HepG2 (cell line): Measurements from ENCODE around the gene LRPPRC. TPM values are rescaled to one million over a fixed set of nuclear protein-coding genes. Genes with fewer than 3 reads are reported as not detected.

ENCODE experiments used
- AGO2 ChIP-seq: fragments of 200-400 bp; formaldehyde crosslinking; optimal IDR thresholded peaks from 2 replicates; pipeline ENCODE3; 2017; ENCODE audit warnings: mild to moderate bottlenecking, low read depth, low read length, moderate library complexity
- AHR ChIP-seq: IDR thresholded peaks from 2 replicates; pipeline ENCODE4 v1.6.1; 2018; ENCODE audit warnings: missing genetic modification reagents, missing compliant biosample characterization
- CBX5 ChIP-seq: sonication (generic); formaldehyde crosslinking; IDR thresholded peaks from 2 replicates; pipeline ENCODE4 v1.4.0; 2020; ENCODE audit warnings: missing genetic modification reagents, borderline replicate concordance
- HNRNPK ChIP-seq: fragments of 200-400 bp; formaldehyde crosslinking; IDR thresholded peaks from 2 replicates; pipeline ENCODE4 v1.6.1; 2018; ENCODE audit warnings: low read length, low read depth, moderate library complexity, mild to moderate bottlenecking; ENCODE audit not compliant: poor library complexity, severe bottlenecking
- IRF9 ChIP-seq: sonication (generic); formaldehyde crosslinking; IDR thresholded peaks from 2 replicates; pipeline ENCODE4 v1.8.0; 2022; ENCODE audit warnings: missing genetic modification reagents, mild to moderate bottlenecking, borderline replicate concordance
- NKX3-1 ChIP-seq: sonication (generic); formaldehyde crosslinking; IDR thresholded peaks from 2 replicates; pipeline ENCODE4 v1.5.0; 2020; ENCODE audit warnings: missing genetic modification reagents
- NR2F2 ChIP-seq: IDR thresholded peaks from 2 replicates; pipeline ENCODE4 v1.6.1; 2012; ENCODE audit warnings: low read depth, inconsistent platforms, borderline replicate concordance
- NRL ChIP-seq: sonication (generic); formaldehyde crosslinking; IDR thresholded peaks from 2 replicates; pipeline ENCODE4 v1.5.0; 2020; ENCODE audit warnings: missing genetic modification reagents, mild to moderate bottlenecking, moderate library complexity, borderline replicate concordance
- PHF5A ChIP-seq: IDR thresholded peaks from one replicate; pipeline ENCODE4 v1.6.1; 2018; ENCODE audit warnings: low read depth, missing genetic modification reagents; ENCODE audit not compliant: unreplicated experiment
- RBM22 ChIP-seq: fragments of 200-400 bp; formaldehyde crosslinking; optimal IDR thresholded peaks from 2 replicates; pipeline ENCODE3; 2017; ENCODE audit warnings: mild to moderate bottlenecking, low read length, moderate library complexity
- RFXANK ChIP-seq: IDR thresholded peaks from 2 replicates; pipeline ENCODE4 v1.6.1; 2016
- TEAD3 ChIP-seq: optimal IDR thresholded peaks from 2 replicates; pipeline ENCODE3; 2016; ENCODE audit warnings: borderline replicate concordance
- TSC22D2 ChIP-seq: sonication (generic); formaldehyde crosslinking; IDR thresholded peaks from 2 replicates; pipeline ENCODE4 v1.5.1; 2020; ENCODE audit warnings: missing genetic modification reagents, mild to moderate bottlenecking, borderline replicate concordance
- ZBED4 ChIP-seq: sonication (generic); formaldehyde crosslinking; IDR thresholded peaks from 2 replicates; pipeline ENCODE4 v1.4.0; 2020; ENCODE audit warnings: missing genetic modification reagents, borderline replicate concordance
- ZNF296 ChIP-seq: sonication (generic); formaldehyde crosslinking; conservative IDR thresholded peaks from 2 replicates; pipeline ENCODE4 v1.5.0; 2020; ENCODE audit warnings: mild to moderate bottlenecking, missing genetic modification reagents
- ZNF678 ChIP-seq: sonication (generic); formaldehyde crosslinking; IDR thresholded peaks from 2 replicates; pipeline ENCODE4 v1.4.0; 2020; ENCODE audit warnings: mild to moderate bottlenecking, missing genetic modification reagents
- polyA plus RNA-seq, 8 experiments: library from polyadenylated mRNA; depleted of rRNA in 3 of 8; stranded (reverse) in 7 of 8; unstranded in 1 of 8; fragments of >200 nt; fragmentation: Illumina TruSeq in 4 of 8; extraction: Trizol in 4 of 8; gene quantifications; 2 replicates each; pipeline versions ENCODE4 v1.2.1 to v1.2.3, GENCODE V29; 2011 to 2016; ENCODE audit warnings: low read depth in 4 of 8, missing spikeins in 1 of 8, mixed read lengths in 1 of 8; ENCODE audit not compliant: insufficient read depth in 1 of 8
- total RNA-seq, 5 experiments: library from RNA; depleted of rRNA; stranded (reverse); fragments of >200 nt; fragmentation: Illumina TruSeq; extraction: Trizol; gene quantifications; 2 replicates each; pipeline ENCODE4 v1.2.3, GENCODE V29; 2016; ENCODE audit warnings: low read depth in 1 of 5
- TF ChIP-seq, protein P1 (sequence below), 2 experiments: sonication (generic) in 1 of 2; formaldehyde crosslinking in 1 of 2; IDR thresholded peaks; 2 replicates each; pipeline versions ENCODE4 v1.5.1 to v1.6.1; 2011 to 2020; ENCODE audit warnings: borderline replicate concordance in 1 of 2, low read depth in 1 of 2, low read length in 1 of 2, mild to moderate bottlenecking in 1 of 2, missing genetic modification reagents in 1 of 2, moderate library complexity in 1 of 2
- TF ChIP-seq, protein P2 (sequence below): sonication (generic); formaldehyde crosslinking; IDR thresholded peaks from 2 replicates; pipeline ENCODE4 v1.5.0; 2020; ENCODE audit warnings: missing genetic modification reagents
- TF ChIP-seq, protein P3 (sequence below): IDR thresholded peaks from 2 replicates; pipeline ENCODE4 v1.6.1; 2016; ENCODE audit warnings: low read depth, control low read depth

LRPPRC gene
- total and polyA plus RNA-seq, 2 of the 13 experiments (the other 11 are each of a cell fraction or from before 2014, with no cell fraction given), result 117 to 167 TPM

DNA sequence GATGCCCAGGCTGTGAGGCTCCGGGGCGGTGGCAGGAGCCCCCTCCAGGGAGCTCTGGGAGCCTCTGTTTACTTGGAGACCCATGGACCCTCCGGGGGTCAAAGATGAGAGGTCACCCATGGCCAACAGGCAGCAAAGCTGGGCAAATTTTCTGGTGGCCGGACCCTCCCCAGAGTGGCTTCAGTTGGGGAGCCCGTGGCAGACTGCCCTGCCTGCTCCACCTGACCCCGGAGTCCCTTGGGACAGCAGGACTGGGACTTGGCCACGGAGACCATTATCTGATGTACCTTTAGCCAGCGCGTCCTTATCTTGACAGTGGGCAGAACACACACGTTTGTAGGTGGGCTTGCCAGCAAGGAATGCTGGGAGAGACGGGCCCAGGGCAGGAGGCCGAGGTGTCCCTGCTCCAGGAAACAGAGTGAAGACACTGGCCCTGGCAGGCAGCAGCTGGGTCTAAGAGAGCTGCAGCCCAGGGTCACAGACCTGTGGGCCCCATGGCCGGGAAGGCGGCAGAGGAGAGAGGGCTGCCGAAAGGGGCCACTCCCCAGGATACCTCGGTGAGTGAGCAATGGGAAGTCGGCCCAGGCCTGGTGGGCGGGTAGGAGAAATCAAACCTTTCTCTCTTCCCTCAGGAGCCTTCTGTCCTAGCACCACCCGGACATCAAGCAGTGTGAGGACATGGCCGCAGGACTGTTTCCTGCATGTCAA is 157.1 kb downstream of the LRPPRC start, which contains the start of the genes ABCG5 and ABCG8 (continued):
- TF ChIP-seq IRF9, result peak; percentile 38; the same call in 1 of the 2 replicates
- TF ChIP-seq ZNF296, result peak; percentile 82; the same call in 1 of the 2 replicates
- peak; percentile 17 for TF ChIP-seq AGO2
- TF ChIP-seq ZBED4 (CRISPR knock-in tag), result no peak
- peak; percentile 59; the same call in 1 of the 2 replicates for TF ChIP-seq NRL (CRISPR knock-in tag)
- TF ChIP-seq TEAD3, result peak; percentile 20
- 0 out of 2 replicates have a peak, but pooled peaks have one; percentile 36 for TF ChIP-seq NKX3-1 (CRISPR knock-in tag)
- TF ChIP-seq NR2F2, result 0 out of 2 replicates have a peak, but pooled peaks have one; percentile 56
- TF ChIP-seq, protein P1, sequence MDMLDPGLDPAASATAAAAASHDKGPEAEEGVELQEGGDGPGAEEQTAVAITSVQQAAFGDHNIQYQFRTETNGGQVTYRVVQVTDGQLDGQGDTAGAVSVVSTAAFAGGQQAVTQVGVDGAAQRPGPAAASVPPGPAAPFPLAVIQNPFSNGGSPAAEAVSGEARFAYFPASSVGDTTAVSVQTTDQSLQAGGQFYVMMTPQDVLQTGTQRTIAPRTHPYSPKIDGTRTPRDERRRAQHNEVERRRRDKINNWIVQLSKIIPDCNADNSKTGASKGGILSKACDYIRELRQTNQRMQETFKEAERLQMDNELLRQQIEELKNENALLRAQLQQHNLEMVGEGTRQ (IDR thresholded peaks at IDR 0.05; ENCODE audit: low read depth, low read length), result no peak
- TF ChIP-seq, protein P1 (CRISPR knock-in tag; IDR thresholded peaks at IDR 0.05; ENCODE audit: borderline replicate concordance), result no peak
- TF ChIP-seq CBX5 (CRISPR knock-in tag), result peak; percentile 67; the same call in 1 of the 2 replicates
- no peak; the same call in 1 of the 2 replicates for TF ChIP-seq ZNF678
- no peak for TF ChIP-seq PHF5A (CRISPR knock-in tag)
- TF ChIP-seq RBM22, result no peak
- TF ChIP-seq HNRNPK, result no peak
- TF ChIP-seq RFXANK (CRISPR knock-in tag), result no peak
- peak; percentile 25; the same call in 1 of the 2 replicates for TF ChIP-seq AHR (CRISPR knock-in tag)
- TF ChIP-seq, protein P2, sequence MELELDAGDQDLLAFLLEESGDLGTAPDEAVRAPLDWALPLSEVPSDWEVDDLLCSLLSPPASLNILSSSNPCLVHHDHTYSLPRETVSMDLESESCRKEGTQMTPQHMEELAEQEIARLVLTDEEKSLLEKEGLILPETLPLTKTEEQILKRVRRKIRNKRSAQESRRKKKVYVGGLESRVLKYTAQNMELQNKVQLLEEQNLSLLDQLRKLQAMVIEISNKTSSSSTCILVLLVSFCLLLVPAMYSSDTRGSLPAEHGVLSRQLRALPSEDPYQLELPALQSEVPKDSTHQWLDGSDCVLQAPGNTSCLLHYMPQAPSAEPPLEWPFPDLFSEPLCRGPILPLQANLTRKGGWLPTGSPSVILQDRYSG, result no peak
- TF ChIP-seq TSC22D2 (CRISPR knock-in tag), result peak; percentile 76; the same call in 1 of the 2 replicates
- TF ChIP-seq, protein P3, sequence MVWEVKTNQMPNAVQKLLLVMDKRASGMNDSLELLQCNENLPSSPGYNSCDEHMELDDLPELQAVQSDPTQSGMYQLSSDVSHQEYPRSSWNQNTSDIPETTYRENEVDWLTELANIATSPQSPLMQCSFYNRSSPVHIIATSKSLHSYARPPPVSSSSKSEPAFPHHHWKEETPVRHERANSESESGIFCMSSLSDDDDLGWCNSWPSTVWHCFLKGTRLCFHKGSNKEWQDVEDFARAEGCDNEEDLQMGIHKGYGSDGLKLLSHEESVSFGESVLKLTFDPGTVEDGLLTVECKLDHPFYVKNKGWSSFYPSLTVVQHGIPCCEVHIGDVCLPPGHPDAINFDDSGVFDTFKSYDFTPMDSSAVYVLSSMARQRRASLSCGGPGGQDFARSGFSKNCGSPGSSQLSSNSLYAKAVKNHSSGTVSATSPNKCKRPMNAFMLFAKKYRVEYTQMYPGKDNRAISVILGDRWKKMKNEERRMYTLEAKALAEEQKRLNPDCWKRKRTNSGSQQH (CRISPR knock-in tag), result 0 out of 2 replicates have a peak, but pooled peaks have one; percentile 56
